CD4-positive, alpha-beta memory T cell (primary cell): ENCODE measurements around the gene TMPRSS3. TPM values are rescaled to one million over a fixed set of nuclear protein-coding genes. Genes with fewer than 3 reads are reported as not detected.

Experiments
- CTCF ChIA-PET: fragments of 350-600 bp; sonication (Branson Sonifier 250); formaldehyde crosslinking; loops from one replicate; lab custom pipeline; 2021; ENCODE audit warnings: inconsistent platforms; ENCODE audit not compliant: partially characterized antibody; lab: Charles Lee
- POLR2A ChIA-PET: fragments of 350-600 bp; sonication (Branson Sonifier 250); formaldehyde crosslinking; loops from one replicate; lab custom pipeline; 2021; ENCODE audit not compliant: partially characterized antibody; lab: Charles Lee
- DNase-seq, 5 donors: peaks; one replicate each; pipeline versions ENCODE4 v3.0.0 to v3.0.0-alpha.2; 2020 to 2022; ENCODE audit warnings: mixed read lengths in 1 of 5
- H3K27ac ChIP-seq: one replicate; pipeline ENCODE4 v1.7.0; 2013; ENCODE audit warnings: low read depth, low read length
- H3K27me3 ChIP-seq: 2 replicates; pipeline ENCODE4 v1.7.0; 2013; ENCODE audit warnings: mild to moderate bottlenecking, low read length, moderate library complexity; ENCODE audit not compliant: insufficient read depth
- H3K36me3 ChIP-seq: 2 replicates; pipeline ENCODE4 v1.7.0; 2013; ENCODE audit warnings: mild to moderate bottlenecking, low read length, moderate library complexity; ENCODE audit not compliant: insufficient read depth
- H3K4me1 ChIP-seq: 2 replicates; pipeline ENCODE4 v1.7.0; 2013; ENCODE audit warnings: mild to moderate bottlenecking, low read length, moderate library complexity; ENCODE audit not compliant: insufficient read depth
- H3K4me3 ChIP-seq, 2 donors: one replicate each; pipeline ENCODE4 v1.7.0; 2013; ENCODE audit warnings: low read length in 2 of 2, mild to moderate bottlenecking in 1 of 2
- H3K9me3 ChIP-seq, 2 donors: one replicate each; pipeline ENCODE4 v1.7.0; 2013; ENCODE audit warnings: low read length in 2 of 2, control low read depth in 1 of 2; ENCODE audit not compliant: control insufficient read depth in 1 of 2
- H3K27ac Mint-ChIP-seq, 7 donors: one replicate each; pipeline ENCODE4 v1.8.0; 2020 to 2021; ENCODE audit warnings: mixed read lengths in 7 of 7, mild to moderate bottlenecking in 6 of 7, inconsistent platforms in 3 of 7, moderate library complexity in 3 of 7
- H3K27me3 Mint-ChIP-seq, 2 donors: one replicate each; pipeline ENCODE4 v1.8.0; 2020 to 2021; ENCODE audit warnings: mixed read lengths in 2 of 2
- H3K36me3 Mint-ChIP-seq, 2 donors: one replicate each; pipeline ENCODE4 v1.8.0; 2020 to 2021; ENCODE audit warnings: mixed read lengths in 2 of 2, inconsistent platforms in 1 of 2, mild to moderate bottlenecking in 1 of 2
- H3K4me1 Mint-ChIP-seq, 4 donors: one replicate each; pipeline ENCODE4 v1.8.0; 2020 to 2021; ENCODE audit warnings: mixed read lengths in 4 of 4, mild to moderate bottlenecking in 1 of 4
- H3K4me3 Mint-ChIP-seq, 8 donors: one replicate each; pipeline ENCODE4 v1.8.0; 2020 to 2021; ENCODE audit warnings: mixed read lengths in 8 of 8, mild to moderate bottlenecking in 7 of 8, moderate library complexity in 6 of 8, inconsistent platforms in 3 of 8
- H3K9me3 Mint-ChIP-seq, 8 donors: one replicate each; pipeline ENCODE4 v1.8.0; 2020 to 2021; ENCODE audit warnings: mixed read lengths in 8 of 8, mild to moderate bottlenecking in 5 of 8, inconsistent platforms in 3 of 8, moderate library complexity in 1 of 8
- intact Hi-C: fragments of 100-400 bp; cut with micrococcal nuclease; formaldehyde crosslinking; loops from one replicate; pipeline ENCODE4 v1.15.1; 2023
- polyA plus RNA-seq, 2 donors: library from polyadenylated mRNA; unstranded; fragments of 300-500 nt; fragmentation: Illumina TruSeq; gene quantifications; one replicate each; pipeline ENCODE4 v1.2.3, GENCODE V29; 2021
- total RNA-seq, 2 experiments: library from RNA; stranded (reverse); gene quantifications; one replicate each; pipeline ENCODE4 v1.2.3, GENCODE V29; 2021

Gene TMPRSS3
- total and polyA plus RNA-seq, 4 experiments from 2014 or later, result 1.8 to 4.5 (median 3.7) TPM

GRCh38 chr21:42332557-42333317 lies 63.1 kb downstream of the TMPRSS3 start:
- Mint-ChIP-seq H3K9me3 (peaks cover 6 to 24% (median 18%) of the 10 kb centered on the region in 8 donors), H3K27me3 (peaks cover 2 to 5% of the 10 kb centered on the region in 2 donors), H3K4me1 (peaks cover 1 to 3% (median 3%) of the 10 kb centered on the region in 4 donors), H3K36me3 (peaks cover 0 to 13% of the 10 kb centered on the region in 2 donors), H3K27ac (no peak overlapping the region), H3K4me3 (no peak overlapping the region)
- CTCF ChIA-PET, result no interaction called here
- intact Hi-C loops, result no loop called here
- no peaks in the 10 kb centered on the region for H3K36me3 ChIP-seq
- H3K27ac ChIP-seq, result no peak overlapping the region
- no peaks in the 10 kb centered on the region for H3K27me3 ChIP-seq
- peaks cover 3% of the 10 kb centered on the region for H3K4me1 ChIP-seq
- no peak for DNase-seq
- H3K9me3 ChIP-seq, result peaks cover 0 to 4% of the 10 kb centered on the region in 2 donors
- POLR2A ChIA-PET, result no interaction called here
- no peak overlapping the region for H3K4me3 ChIP-seq

GRCh38 chr21:42331660-42332059 lies 64.2 kb downstream of the TMPRSS3 start:
- Mint-ChIP-seq H3K4me1 (no peaks in the 10 kb centered on the region), H3K4me3 (no peak overlapping the region), H3K27ac (no peak overlapping the region), H3K36me3 (peaks cover 0 to 13% of the 10 kb centered on the region in 2 donors), H3K27me3 (peaks cover 2% of the 10 kb centered on the region in 2 donors), H3K9me3 (peaks cover 5 to 24% (median 18%) of the 10 kb centered on the region in 8 donors)
- Histone ChIP-seq H3K4me3 (no peak overlapping the region), H3K9me3 (peaks cover 0 to 4% of the 10 kb centered on the region in 2 donors), H3K36me3 (no peaks in the 10 kb centered on the region), H3K4me1 (no peaks in the 10 kb centered on the region), H3K27me3 (no peaks in the 10 kb centered on the region), H3K27ac (no peak overlapping the region)
- no peak for DNase-seq
- CTCF ChIA-PET, result no interaction called here
- POLR2A ChIA-PET, result no interaction called here
- intact Hi-C loops, result no loop called here

- Mint-ChIP-seq H3K27ac (no peak overlapping the region), H3K9me3 (peaks cover 5 to 24% (median 18%) of the 10 kb centered on the region in 8 donors), H3K27me3 (peaks cover 2% of the 10 kb centered on the region in 2 donors), H3K4me3 (no peak overlapping the region), H3K4me1 (no peaks in the 10 kb centered on the region), H3K36me3 (peaks cover 0 to 13% of the 10 kb centered on the region in 2 donors)
- POLR2A ChIA-PET, result no interaction called here
- Histone ChIP-seq H3K4me3 (no peak overlapping the region), H3K27ac (no peak overlapping the region), H3K27me3 (no peaks in the 10 kb centered on the region), H3K36me3 (no peaks in the 10 kb centered on the region), H3K4me1 (no peaks in the 10 kb centered on the region), H3K9me3 (peaks cover 0 to 4% of the 10 kb centered on the region in 2 donors)
- CTCF ChIA-PET, result no interaction called here
- no peak for DNase-seq
- intact Hi-C loops, result no loop called here
Observed at GRCh38 chr21:42330380-42331371, 65.2 kb downstream of the TMPRSS3 start.

GRCh38 chr21:42324896-42325295 lies 71.0 kb downstream of the TMPRSS3 start:
- no peaks in the 10 kb centered on the region for H3K4me1 ChIP-seq
- CTCF ChIA-PET, result no interaction called here
- no peak overlapping the region for H3K4me3 ChIP-seq
- Mint-ChIP-seq H3K4me3 (no peak overlapping the region), H3K27ac (no peak overlapping the region), H3K27me3 (peaks cover 5 to 10% of the 10 kb centered on the region in 2 donors), H3K4me1 (peaks cover 0 to 2% (median 0%) of the 10 kb centered on the region in 4 donors), H3K9me3 (no peaks in the 10 kb centered on the region), H3K36me3 (no peaks in the 10 kb centered on the region)
- H3K9me3 ChIP-seq, result no peaks in the 10 kb centered on the region
- POLR2A ChIA-PET, result no interaction called here
- no peaks in the 10 kb centered on the region for H3K36me3 ChIP-seq
- H3K27ac ChIP-seq, result no peak overlapping the region
- intact Hi-C loops, result no loop called here
- DNase-seq, result no peak
- peaks cover 5% of the 10 kb centered on the region for H3K27me3 ChIP-seq

Other genes with a start within 250 kb of the TMPRSS3 start
- gene ABCG1, start 176.9 kb downstream of the TMPRSS3 start, total RNA-seq, result 1 to 10 TPM; 1.5 to 2.0 TPM
- gene ABCG1, start 176.9 kb downstream of the TMPRSS3 start, polyA plus RNA-seq, result 10 to 100 TPM; 17.0 to 19.6 TPM
- not detected for gene TFF3, start 80.6 kb downstream of the TMPRSS3 start, total RNA-seq
- not detected for gene TFF3, start 80.6 kb downstream of the TMPRSS3 start, polyA plus RNA-seq
- not detected for gene TFF2, start 45.1 kb downstream of the TMPRSS3 start, total RNA-seq
- not detected for gene TFF2, start 45.1 kb downstream of the TMPRSS3 start, polyA plus RNA-seq
- gene TFF1, start 29.5 kb downstream of the TMPRSS3 start, total RNA-seq, result not detected
- not detected for gene TFF1, start 29.5 kb downstream of the TMPRSS3 start, polyA plus RNA-seq
- 10 to 100 TPM; 79.3 to 93.6 TPM for gene UBASH3A, start 7.8 kb upstream of the TMPRSS3 start, total RNA-seq
- 10 to 100 TPM; 43.1 to 58.0 TPM for gene UBASH3A, start 7.8 kb upstream of the TMPRSS3 start, polyA plus RNA-seq
- gene RSPH1, start 100.2 kb upstream of the TMPRSS3 start, total RNA-seq, result not detected
- gene RSPH1, start 100.2 kb upstream of the TMPRSS3 start, polyA plus RNA-seq, result not detected
- gene SLC37A1, start 117.8 kb upstream of the TMPRSS3 start, total RNA-seq, result 10 to 100 TPM; 18.1 to 18.5 TPM
- gene SLC37A1, start 117.8 kb upstream of the TMPRSS3 start, polyA plus RNA-seq, result 1 to 10 TPM; 4.7 to 7.0 TPM